Measurements from ENCODE around the gene JPH3.

DNA sequence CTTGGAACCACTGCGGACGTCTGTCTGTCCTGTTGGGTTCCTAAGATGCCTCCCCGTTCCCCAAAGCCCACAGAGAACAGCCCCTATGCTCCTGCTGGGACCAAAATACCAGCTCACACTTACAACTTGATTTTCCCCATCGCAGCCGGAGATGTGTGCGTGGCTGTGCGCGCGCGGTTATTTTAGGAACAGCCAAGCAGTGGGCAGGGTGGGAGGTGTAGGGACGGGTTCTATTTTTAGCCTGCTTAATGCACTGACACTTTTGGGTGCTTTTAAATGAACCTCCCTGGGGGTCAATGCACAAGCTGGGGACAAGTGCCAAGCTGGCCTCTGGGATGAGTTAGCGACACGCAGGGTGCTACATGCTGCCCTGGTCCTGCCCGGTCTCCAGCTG is 89.4 kb downstream of the JPH3 start:
- TF ChIP-seq, protein P1, sequence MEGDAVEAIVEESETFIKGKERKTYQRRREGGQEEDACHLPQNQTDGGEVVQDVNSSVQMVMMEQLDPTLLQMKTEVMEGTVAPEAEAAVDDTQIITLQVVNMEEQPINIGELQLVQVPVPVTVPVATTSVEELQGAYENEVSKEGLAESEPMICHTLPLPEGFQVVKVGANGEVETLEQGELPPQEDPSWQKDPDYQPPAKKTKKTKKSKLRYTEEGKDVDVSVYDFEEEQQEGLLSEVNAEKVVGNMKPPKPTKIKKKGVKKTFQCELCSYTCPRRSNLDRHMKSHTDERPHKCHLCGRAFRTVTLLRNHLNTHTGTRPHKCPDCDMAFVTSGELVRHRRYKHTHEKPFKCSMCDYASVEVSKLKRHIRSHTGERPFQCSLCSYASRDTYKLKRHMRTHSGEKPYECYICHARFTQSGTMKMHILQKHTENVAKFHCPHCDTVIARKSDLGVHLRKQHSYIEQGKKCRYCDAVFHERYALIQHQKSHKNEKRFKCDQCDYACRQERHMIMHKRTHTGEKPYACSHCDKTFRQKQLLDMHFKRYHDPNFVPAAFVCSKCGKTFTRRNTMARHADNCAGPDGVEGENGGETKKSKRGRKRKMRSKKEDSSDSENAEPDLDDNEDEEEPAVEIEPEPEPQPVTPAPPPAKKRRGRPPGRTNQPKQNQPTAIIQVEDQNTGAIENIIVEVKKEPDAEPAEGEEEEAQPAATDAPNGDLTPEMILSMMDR (conservative IDR thresholded peaks at IDR 0.05), result no peak
- TF ChIP-seq EZH2 (IDR thresholded peaks at IDR 0.05; ENCODE audit: low read depth), result no peak
